PFSK-1 (cell line): ENCODE data around the gene GHR.

ENCODE experiments used
- POLR2AphosphoS5 ChIP-seq: IDR thresholded peaks from 2 replicates; pipeline ENCODE4 v1.6.1; 2012; ENCODE audit warnings: low read depth, mild to moderate bottlenecking, control low read depth, low read length, moderate library complexity
- TF ChIP-seq, protein P1 (sequence below), 2 experiments: IDR thresholded peaks; 2 replicates each; pipeline versions ENCODE4 v1.6.1 to v1.8.0; 2011 to 2012; ENCODE audit warnings: low read depth in 2 of 2, low read length in 2 of 2, control low read depth in 1 of 2, inconsistent platforms in 1 of 2, mild to moderate bottlenecking in 1 of 2, moderate library complexity in 1 of 2; ENCODE audit not compliant: insufficient read depth in 1 of 2

DNA sequence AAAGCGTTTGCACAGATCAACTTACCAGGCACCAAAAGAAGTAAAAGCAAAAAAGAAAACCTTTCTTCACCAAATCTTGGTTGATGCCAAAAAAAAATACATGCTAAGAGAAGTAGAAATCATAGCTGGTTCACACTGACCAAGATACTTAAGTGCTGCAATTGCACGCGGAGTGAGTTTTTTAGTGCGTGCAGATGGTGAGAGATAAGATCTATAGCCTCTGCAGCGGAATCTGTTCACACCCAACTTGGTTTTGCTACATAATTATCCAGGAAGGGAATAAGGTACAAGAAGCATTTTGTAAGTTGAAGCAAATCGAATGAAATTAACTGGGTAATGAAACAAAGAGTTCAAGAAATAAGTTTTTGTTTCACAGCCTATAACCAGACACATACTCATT, 297.0 kb downstream of the GHR start:
- no peak for TF ChIP-seq POLR2AphosphoS5
- TF ChIP-seq, protein P1, sequence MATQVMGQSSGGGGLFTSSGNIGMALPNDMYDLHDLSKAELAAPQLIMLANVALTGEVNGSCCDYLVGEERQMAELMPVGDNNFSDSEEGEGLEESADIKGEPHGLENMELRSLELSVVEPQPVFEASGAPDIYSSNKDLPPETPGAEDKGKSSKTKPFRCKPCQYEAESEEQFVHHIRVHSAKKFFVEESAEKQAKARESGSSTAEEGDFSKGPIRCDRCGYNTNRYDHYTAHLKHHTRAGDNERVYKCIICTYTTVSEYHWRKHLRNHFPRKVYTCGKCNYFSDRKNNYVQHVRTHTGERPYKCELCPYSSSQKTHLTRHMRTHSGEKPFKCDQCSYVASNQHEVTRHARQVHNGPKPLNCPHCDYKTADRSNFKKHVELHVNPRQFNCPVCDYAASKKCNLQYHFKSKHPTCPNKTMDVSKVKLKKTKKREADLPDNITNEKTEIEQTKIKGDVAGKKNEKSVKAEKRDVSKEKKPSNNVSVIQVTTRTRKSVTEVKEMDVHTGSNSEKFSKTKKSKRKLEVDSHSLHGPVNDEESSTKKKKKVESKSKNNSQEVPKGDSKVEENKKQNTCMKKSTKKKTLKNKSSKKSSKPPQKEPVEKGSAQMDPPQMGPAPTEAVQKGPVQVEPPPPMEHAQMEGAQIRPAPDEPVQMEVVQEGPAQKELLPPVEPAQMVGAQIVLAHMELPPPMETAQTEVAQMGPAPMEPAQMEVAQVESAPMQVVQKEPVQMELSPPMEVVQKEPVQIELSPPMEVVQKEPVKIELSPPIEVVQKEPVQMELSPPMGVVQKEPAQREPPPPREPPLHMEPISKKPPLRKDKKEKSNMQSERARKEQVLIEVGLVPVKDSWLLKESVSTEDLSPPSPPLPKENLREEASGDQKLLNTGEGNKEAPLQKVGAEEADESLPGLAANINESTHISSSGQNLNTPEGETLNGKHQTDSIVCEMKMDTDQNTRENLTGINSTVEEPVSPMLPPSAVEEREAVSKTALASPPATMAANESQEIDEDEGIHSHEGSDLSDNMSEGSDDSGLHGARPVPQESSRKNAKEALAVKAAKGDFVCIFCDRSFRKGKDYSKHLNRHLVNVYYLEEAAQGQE (IDR thresholded peaks at IDR 0.05; ENCODE audit: insufficient read depth in 1 of 2, low read depth in 2 of 2, low read length in 2 of 2) = no peak
